ENCODE measurements around the gene STX10.

Gene STX10

DNA sequence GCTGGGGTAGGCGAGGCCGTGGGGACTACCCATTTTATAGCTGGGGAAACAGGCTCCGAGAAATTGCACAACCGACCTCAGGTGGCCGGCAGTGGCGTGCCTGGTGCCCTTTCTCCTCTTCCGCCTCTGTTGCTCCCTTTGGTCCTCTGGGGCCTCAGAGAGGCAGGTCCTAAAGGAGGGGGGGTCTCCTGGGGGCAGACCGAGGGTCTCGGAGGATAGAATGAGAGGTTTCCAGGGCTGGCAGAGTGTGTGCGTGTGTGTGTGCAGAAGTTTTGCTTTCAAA lies 11.3 kb downstream of the STX10 start:
- DNase-seq = no peak

DNA sequence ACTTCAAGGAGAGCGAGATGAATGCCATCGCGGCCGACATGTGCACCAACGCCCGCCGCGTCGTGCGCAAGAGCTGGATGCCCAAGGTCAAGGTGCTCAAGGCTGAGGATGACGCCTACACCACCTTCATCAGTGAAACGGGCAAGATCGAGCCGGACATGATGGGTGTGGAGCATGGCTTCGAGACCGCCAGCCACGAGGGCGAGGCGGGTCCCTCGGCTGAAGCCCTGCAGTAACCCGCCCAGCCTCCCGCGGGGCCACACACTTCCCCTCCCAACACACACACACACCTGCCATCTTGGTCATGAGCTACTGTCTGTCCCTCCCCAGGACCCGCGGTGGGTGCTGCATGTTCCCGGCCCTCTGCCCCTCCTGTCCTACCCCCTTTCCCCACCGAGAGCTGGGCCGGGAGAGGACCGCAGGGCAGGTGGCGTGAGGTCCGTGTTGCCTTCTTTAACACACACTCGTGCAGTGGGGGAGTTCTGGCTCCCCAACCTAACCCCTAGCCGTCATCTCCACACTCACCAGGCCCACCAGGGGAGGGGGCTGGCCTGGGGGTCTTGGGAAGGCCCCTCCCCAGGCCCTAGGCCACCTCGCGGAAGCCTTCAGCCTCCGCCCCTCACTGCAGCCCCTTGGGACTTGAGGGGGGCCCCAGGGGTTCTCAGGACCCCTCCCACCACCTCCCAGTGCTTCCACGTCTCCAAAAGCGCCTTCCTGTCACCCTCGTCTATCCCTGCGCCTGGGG lies 11.8 kb downstream of the STX10 start:
- DNase-seq = no peak

GRCh38 chr19:13137290-13137794 lies 12.8 kb downstream of the STX10 start:
- no peak for DNase-seq

DNA sequence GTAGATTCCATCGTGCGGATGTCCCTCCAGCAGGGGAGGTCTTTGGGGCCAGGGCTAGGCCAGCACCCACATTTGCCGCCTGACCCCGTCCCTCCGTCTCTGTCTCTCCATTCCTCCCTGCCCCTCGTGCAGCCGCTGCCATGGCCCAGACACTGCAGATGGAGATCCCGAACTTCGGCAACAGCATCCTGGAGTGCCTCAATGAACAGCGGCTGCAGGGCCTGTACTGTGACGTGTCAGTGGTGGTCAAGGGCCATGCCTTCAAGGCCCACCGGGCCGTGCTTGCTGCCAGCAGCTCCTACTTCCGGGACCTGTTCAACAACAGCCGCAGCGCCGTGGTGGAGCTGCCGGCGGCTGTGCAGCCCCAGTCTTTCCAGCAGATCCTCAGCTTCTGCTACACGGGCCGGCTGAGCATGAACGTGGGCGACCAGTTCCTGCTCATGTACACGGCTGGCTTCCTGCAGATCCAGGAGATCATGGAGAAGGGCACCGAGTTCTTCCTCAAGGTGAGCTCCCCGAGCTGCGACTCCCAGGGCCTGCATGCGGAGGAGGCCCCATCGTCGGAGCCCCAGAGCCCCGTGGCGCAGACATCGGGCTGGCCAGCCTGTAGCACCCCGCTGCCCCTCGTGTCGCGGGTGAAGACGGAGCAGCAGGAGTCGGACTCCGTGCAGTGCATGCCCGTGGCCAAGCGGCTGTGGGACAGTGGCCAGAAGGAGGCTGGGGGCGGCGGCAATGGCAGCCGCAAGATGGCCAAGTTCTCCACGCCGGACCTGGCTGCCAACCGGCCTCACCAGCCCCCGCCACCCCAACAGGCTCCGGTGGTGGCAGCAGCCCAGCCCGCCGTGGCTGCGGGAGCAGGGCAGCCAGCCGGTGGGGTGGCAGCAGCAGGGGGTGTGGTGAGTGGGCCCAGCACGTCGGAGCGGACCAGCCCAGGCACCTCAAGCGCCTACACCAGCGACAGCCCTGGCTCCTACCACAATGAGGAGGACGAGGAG lies 14.8 kb downstream of the STX10 start:
- no peak for DNase-seq

DNA sequence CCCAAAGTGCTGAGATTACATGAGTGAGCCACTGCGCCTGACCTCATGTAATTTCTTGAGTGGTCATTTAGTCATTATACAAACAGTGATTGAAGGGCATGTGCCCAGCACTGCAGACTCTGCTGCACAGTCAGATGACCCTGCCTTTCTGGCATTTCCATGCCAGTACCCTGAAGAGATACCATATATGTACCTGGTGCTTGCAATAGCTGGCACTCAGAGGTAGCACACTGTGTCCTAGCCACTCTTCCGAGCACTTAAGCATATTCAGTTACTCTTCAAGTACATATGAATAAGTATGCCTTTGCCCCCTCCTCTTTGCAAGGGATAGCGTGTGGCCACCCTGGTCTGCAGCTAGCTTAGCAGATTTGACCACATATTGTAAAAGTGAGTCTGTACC lies 15.5 kb downstream of the STX10 start:
- DNase-seq = no peak

- no peak for DNase-seq
Measured at GRCh38 chr19:13133241-13133870, 16.8 kb downstream of the STX10 start.

DNA sequence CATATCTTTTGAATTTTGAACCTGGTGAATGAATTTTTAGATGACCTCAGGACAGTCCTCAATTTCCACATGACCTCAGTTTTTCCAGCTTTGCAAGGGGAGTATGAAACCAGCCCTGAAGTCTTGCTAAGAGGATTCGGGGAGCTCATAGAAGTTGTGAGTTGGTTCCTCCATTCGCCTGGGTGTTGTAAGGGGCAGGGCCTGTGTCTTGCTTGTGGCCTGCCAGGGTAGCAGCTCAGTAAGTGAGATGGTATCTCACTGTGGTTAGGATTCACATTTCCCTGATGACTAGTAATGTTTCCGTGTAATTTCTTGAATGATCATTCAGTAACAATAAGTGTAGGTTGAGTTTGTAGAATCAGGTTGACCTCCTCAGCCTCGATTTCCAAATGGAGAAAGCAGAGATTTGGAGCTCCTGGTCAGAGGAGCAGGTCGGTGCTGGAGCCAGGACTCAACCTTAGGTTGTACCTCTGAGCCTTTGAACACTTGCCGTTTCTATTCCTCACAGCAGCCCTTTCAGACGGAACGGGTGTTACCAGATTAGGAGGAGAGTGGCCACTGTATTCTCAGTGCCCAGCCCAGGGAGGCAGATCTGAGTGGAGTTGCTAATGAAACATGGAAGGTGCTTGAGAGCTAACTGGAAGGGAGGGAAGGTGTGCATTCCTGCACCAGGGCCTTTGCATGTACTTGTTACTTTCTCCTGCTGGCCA lies 17.5 kb downstream of the STX10 start:
- DNase-seq = no peak

DNA sequence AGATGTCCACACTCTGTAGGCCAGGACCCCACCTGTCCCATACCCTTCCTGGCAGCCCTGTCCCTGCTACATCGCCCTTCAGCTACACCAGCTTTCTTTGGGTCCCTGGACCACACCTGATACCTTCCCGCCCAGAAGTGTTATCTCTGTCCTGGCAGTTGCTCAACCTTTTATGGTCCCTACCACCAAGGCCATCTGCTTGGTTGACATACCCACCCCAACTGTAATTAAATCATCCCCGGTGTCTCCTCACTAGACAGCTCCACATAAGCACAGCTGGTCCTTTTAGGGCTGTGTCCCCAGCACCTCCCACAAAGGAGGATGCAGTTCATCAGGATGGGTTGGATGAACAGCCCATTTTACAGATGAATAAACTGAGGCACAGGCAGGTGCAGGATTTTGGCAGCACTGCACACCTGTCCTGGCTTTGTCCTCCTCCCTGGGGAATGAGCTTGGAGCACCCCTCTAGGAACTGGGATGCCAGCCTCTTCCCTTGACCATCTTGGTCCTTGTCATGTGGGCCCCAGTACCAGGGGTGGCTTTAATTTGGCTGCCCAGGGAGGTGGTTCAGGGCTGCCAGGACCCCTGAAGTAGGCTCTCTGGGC lies 19.2 kb downstream of the STX10 start:
- DNase-seq = no peak

DNA sequence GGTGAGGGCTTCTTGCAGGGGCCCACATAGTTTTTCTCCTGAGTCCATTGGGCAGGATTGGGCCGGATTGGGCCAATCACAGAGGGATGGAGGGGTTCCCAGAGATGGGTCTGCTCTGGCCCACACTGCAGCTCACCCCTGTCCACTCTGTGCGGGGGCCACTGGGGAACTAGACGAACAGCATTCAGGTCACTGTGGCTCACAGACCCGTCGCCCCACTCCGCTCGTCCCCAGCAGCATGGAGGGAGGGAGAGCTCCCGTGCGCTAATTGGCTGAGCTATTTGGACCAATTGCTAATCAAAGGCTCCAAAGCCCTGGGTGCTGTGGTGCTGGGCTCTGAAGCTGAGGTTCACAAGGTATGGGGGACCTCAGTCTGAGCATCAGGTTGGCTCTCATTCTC lies 20.8 kb downstream of the STX10 start:
- no peak for DNase-seq

GRCh38 chr19:13128583-13128982 lies 21.6 kb downstream of the STX10 start:
- DNase-seq = no peak

DNA sequence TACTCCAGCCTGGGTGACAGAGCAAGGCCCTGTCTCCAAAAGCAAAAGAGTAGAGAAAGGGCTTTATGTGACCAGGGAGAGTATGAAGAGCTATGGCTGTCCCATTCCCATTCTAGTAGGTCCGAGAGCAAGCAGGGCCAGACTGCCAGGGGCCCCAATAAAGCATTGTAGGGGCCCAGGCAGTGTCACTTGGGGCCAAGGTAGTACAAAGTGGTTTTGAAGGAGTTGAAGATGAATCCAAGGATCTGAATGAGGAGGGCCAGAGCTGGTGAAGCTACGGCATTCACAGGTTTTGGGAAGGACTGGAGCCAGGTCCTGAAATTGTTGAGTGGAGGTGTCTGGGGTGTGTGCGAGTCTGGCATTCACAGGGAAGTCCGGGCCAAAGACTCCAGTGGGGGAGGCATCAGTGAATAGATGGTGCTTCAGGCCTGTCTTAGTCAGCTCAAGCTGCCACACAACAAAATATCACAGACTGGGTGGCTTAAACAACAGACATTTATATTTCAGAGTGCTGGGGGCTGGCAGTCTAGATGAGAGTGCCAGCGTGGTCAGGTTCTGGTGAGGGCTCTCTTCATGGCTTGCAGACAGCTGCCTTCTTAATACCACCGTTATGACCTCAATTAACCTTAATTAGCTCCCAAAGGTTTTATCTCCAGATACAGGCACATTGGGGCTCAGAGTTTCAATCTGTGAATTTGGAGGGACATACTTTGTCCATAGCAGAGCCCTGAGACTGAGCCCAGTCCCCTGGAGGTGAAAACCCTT lies 22.2 kb downstream of the STX10 start:
- DNase-seq = no peak

DNA sequence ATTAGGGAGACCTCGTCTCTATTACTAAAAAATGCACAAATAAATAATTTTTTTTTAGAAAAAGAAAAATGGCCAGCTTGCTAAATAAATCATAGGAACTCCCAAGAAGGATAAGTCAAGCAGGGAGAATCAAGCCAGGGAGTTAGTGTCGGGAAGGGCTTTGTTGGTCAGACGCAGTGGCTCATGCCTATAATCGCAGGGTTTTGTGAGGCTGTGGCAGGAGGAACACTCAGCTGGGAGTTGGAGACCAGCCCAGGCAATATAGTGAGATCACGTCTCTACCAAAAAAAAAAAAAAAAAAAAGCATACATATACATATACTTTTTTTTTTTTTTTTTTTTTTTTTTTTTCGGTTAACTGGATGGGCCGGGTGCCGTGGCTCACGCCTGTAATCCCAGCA lies 23.1 kb downstream of the STX10 start:
- no peak for DNase-seq

GRCh38 chr19:13122980-13123957 lies 26.9 kb downstream of the STX10 start:
- no peak for DNase-seq

DNA sequence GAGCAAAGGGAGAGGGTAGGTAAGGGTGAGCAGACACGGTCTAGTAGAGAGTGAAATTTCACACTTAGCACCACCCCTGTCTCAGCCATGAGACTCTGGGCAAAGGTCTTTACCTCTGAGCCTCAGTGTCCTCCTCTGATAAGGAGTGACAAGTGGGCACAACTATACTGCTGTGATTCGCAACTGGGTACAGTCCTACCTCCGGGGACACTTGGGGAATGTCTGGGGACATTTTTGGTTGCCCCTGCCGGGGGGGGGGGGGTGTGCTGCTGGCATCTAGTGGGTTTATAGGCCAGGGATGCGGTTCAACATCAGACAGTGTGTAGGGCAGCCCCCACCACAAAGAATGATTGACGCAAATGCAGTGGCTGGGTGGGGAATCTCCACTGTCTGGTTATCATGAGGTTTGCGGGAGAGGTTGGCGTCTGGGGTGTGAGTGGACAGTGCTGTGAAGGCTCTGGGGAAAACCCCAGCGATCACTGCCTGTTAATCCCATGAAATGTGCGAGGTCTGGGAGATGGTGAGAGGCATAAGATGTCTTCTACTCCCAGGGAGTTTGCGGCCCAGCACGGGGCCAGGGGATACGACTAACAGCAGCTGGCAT lies 27.8 kb downstream of the STX10 start:
- DNase-seq = no peak

DNA sequence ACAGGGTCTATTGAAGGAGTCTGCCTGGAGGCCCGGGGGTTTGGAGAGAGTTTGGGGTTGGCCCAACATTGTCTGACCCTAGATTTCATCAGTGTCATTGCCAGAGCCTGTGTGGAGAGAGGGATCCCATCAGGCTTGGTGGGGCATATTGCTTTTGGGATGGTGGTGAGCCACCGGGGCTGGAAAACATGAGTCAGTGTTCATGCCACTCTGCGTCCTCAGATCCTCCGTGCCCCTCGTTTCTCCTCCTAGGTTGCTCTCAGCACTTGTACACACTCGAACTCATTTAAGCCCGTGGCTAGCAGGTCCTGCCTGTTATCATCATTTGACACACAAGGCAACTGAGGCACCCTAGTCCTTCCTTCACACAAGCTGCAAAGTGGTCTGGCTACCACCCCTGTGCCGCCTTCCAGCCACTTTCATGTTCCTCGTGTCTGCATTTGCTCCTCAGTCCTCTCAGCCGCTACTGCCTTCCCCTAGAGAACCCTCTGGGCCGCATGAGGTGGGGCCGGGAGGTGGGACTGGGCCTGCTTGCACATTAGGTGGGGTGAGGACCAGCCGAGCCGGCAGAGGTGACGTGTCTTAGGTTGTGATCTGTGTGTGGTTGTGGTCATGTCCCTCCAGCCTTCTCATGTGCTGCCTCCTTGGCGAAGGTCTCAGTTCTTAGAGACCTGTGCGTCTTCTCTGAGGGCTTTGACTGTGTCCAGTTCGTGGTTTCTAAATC lies 28.5 kb downstream of the STX10 start:
- no peak for DNase-seq

GRCh38 chr19:13120817-13121216 lies 29.4 kb downstream of the STX10 start:
- no peak for DNase-seq

DNA sequence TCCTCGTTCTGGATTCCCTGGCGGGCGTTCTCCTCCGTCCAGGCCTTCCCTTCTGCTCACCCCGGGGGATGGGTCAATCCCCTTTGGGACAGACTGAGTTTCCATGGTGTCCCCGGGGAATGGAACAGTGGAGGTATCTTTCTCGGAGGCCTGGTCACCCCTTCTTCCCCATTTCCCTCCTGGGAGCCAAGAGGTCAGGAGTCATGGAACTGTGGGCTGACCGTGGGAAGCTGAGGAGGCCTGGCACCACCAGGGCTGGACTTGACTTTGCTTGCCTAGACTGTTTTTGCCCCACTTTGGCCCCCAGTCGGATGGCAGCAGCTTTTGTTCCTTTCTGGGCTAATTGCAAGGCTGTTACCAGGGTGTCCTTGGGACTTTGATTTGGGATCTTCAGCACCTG lies 30.1 kb downstream of the STX10 start:
- no peak for DNase-seq

GRCh38 chr19:13119627-13120026 lies 30.5 kb downstream of the STX10 start:
- DNase-seq = no peak

All from NCI-H1048 (cell line).